Lower lobe of right lung (tissue), 2 donors: Measurements from ENCODE around the gene CMIP. TPM values are rescaled to one million over a fixed set of nuclear protein-coding genes. Genes with fewer than 3 reads are reported as not detected.

Source experiments
- ATAC-seq, 2 donors: fragments of 200-7000 bp; cut with Tn5 transposase; one replicate each; pipeline ENCODE4 v1.9.1; 2020 to 2022; ENCODE audit warnings: mild to moderate bottlenecking in 2 of 2, moderate library complexity in 2 of 2
- DNase-seq: peaks from one replicate; pipeline ENCODE4 v3.0.0-alpha.2; 2020
- H3K27ac ChIP-seq: fragments of 200-600 bp; one replicate; pipeline ENCODE4 v1.8.0; 2022
- H3K27me3 ChIP-seq: fragments of 200-600 bp; one replicate; pipeline ENCODE4 v1.8.0; 2022; ENCODE audit warnings: low read depth
- H3K36me3 ChIP-seq: fragments of 200-600 bp; one replicate; pipeline ENCODE4 v1.8.0; 2022; ENCODE audit warnings: mild to moderate bottlenecking
- H3K4me1 ChIP-seq: fragments of 200-600 bp; one replicate; pipeline ENCODE4 v1.8.0; 2022
- H3K4me3 ChIP-seq: fragments of 200-600 bp; one replicate; pipeline ENCODE4 v1.8.0; 2022; ENCODE audit warnings: mild to moderate bottlenecking
- H3K9me3 ChIP-seq: fragments of 200-600 bp; one replicate; pipeline ENCODE4 v1.8.0; 2022
- intact Hi-C: fragments of 100-400 bp; cut with DNase I; formaldehyde crosslinking; loops from one replicate; pipeline ENCODE4 v1.11.0; 2022
- total RNA-seq: library from RNA; stranded (reverse); fragmentation: NEBNext Ultra II Directional; extraction: Animal tissue kit (Norgen Biotek cat#: 25700); gene quantifications from one replicate; pipeline ENCODE4 v1.2.1, GENCODE V29; 2021
- TF ChIP-seq, protein P1 (sequence below): fragments of 200-600 bp; IDR thresholded peaks from one replicate; pipeline ENCODE4 v1.8.0; 2022; ENCODE audit warnings: antibody characterized with exemption, mild to moderate bottlenecking
- donor health status: DM: no; HTN: yes; CAD: no; lungs with severe emphysema.

Gene CMIP
- total RNA-seq, 1 donor from 2014 or later, result 77.4 TPM

DNA sequence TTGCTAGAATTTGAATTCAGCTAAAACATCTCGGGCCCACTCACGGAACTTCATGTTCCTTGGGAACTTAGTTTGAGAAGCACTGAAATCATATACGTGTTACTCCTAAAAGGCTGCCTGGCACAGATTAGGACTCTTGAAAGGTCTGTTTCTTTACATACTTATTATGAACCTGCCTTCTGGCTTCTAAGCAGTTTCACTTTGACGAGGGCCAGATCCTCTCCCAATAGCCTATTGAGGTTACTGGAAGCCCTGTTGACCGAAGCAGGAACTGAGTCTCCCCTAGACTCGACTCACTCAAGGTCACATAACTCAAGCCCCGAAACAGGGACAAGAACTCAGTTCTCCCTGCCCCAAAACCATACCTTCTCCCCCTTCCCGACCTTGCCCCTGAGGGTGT is 212.6 kb downstream of the CMIP start:
- DNase-seq, result no peak
- Histone ChIP-seq H3K27me3 (no peaks in the 10 kb centered on the region), H3K36me3 (peaks cover 77% of the 10 kb centered on the region), H3K4me3 (no peak overlapping the region), H3K4me1 (peaks cover 9% of the 10 kb centered on the region), H3K27ac (no peak overlapping the region), H3K9me3 (no peaks in the 10 kb centered on the region)
- TF ChIP-seq, protein P1, sequence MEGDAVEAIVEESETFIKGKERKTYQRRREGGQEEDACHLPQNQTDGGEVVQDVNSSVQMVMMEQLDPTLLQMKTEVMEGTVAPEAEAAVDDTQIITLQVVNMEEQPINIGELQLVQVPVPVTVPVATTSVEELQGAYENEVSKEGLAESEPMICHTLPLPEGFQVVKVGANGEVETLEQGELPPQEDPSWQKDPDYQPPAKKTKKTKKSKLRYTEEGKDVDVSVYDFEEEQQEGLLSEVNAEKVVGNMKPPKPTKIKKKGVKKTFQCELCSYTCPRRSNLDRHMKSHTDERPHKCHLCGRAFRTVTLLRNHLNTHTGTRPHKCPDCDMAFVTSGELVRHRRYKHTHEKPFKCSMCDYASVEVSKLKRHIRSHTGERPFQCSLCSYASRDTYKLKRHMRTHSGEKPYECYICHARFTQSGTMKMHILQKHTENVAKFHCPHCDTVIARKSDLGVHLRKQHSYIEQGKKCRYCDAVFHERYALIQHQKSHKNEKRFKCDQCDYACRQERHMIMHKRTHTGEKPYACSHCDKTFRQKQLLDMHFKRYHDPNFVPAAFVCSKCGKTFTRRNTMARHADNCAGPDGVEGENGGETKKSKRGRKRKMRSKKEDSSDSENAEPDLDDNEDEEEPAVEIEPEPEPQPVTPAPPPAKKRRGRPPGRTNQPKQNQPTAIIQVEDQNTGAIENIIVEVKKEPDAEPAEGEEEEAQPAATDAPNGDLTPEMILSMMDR, result no peak
- peak; percentile 19 to 31 for ATAC-seq
- intact Hi-C loops, result no loop called here

GRCh38 chr16:81657781-81658180 is 213.2 kb downstream of the CMIP start:
- TF ChIP-seq, protein P1, result no peak
- Histone ChIP-seq H3K27me3 (no peaks in the 10 kb centered on the region), H3K4me1 (peaks cover 9% of the 10 kb centered on the region), H3K36me3 (peaks cover 77% of the 10 kb centered on the region), H3K27ac (no peak overlapping the region), H3K9me3 (no peaks in the 10 kb centered on the region), H3K4me3 (no peak overlapping the region)
- intact Hi-C loops, result no loop called here
- DNase-seq (no peak), ATAC-seq (no peak)

- no peak overlapping the region for H3K27ac ChIP-seq
- H3K4me1 ChIP-seq, result peaks cover 9% of the 10 kb centered on the region
- intact Hi-C loops, result no loop called here
- peaks cover 77% of the 10 kb centered on the region for H3K36me3 ChIP-seq
- H3K27me3 ChIP-seq, result no peaks in the 10 kb centered on the region
- ATAC-seq (no peak), DNase-seq (no peak)
- H3K9me3 ChIP-seq, result no peaks in the 10 kb centered on the region
- no peak overlapping the region for H3K4me3 ChIP-seq
- TF ChIP-seq, protein P1, result no peak
Measured at GRCh38 chr16:81658373-81658772, 213.8 kb downstream of the CMIP start.

DNA sequence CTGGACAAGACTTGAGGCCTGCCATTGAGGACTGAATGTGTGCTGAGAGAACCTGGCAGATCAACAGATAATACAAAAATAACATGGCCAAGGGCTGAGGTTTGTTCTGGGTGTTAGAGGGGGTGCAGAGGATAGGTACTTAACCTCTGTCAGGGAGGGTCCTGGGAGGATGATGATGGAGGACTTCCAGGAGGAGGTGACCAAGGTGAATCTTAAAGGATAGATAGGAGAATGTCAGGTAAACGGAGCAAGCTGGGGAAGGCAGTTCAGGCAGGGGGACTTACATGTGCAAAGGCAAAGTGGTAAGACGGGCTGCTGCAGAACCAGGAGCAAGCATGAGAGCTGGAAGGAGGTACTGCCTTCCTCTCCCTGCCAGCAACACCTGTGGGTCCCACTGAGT is 214.6 kb downstream of the CMIP start:
- TF ChIP-seq, protein P1, result no peak
- DNase-seq (no peak), ATAC-seq (no peak)
- H3K36me3 ChIP-seq, result peaks cover 77% of the 10 kb centered on the region
- H3K4me1 ChIP-seq, result peaks cover 5% of the 10 kb centered on the region
- H3K27me3 ChIP-seq, result no peaks in the 10 kb centered on the region
- intact Hi-C loops, result no loop called here
- no peak overlapping the region for H3K4me3 ChIP-seq
- no peaks in the 10 kb centered on the region for H3K9me3 ChIP-seq
- H3K27ac ChIP-seq, result no peak overlapping the region

GRCh38 chr16:81661082-81661481 is 216.5 kb downstream of the CMIP start:
- H3K4me1 ChIP-seq, result no peaks in the 10 kb centered on the region
- H3K27me3 ChIP-seq, result no peaks in the 10 kb centered on the region
- peaks cover 82% of the 10 kb centered on the region for H3K36me3 ChIP-seq
- H3K4me3 ChIP-seq, result no peak overlapping the region
- intact Hi-C loops, result no loop called here
- ATAC-seq (no peak), DNase-seq (no peak)
- TF ChIP-seq, protein P1, result no peak
- H3K9me3 ChIP-seq, result no peaks in the 10 kb centered on the region
- H3K27ac ChIP-seq, result no peak overlapping the region

DNA sequence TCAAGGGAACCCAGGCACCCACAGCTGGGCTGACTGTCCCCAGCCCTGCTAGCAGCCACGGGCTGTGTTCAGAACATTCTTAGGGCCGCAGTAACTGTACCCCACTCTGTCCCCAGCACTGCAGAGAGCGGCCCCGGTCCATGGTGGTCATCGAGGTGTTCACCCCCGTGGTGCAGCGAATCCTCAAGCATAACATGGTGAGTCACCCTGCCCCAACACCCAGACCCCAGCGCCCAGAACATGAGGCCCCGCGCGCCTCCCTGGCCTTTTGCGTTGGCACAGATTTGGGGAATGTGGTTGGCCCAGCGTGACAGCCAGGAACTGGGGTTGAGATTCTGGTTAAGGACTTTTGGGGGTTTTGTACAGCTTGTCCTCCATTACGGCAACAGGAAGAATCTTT is 219.5 kb downstream of the CMIP start:
- no peak overlapping the region for H3K27ac ChIP-seq
- TF ChIP-seq, protein P1, result no peak
- H3K4me3 ChIP-seq, result no peak overlapping the region
- DNase-seq, result no peak
- no peaks in the 10 kb centered on the region for H3K9me3 ChIP-seq
- H3K27me3 ChIP-seq, result no peaks in the 10 kb centered on the region
- H3K36me3 ChIP-seq, result peaks cover 71% of the 10 kb centered on the region
- no peaks in the 10 kb centered on the region for H3K4me1 ChIP-seq
- ATAC-seq, result no peak
- intact Hi-C loops, result no loop called here
